ENCODE measurements around the gene FIGN. TPM values are rescaled to one million over a fixed set of nuclear protein-coding genes. Genes with fewer than 3 reads are reported as not detected.

Gene FIGN
- total and polyA plus RNA-seq, 10 of the 15 experiments (the other 5 are each of a cell fraction or from before 2014, with no cell fraction given): under 0.01 to 0.01 TPM; not detected in 8

GRCh38 chr2:163729636-163730273 is 6.1 kb downstream of the FIGN start:
- CTCF ChIA-PET: interaction anchor here (0.7 kb wide), 1 partner anchor 320 kb away, joined by 3 read pairs; no protein-coding TSS in a partner anchor
- Histone ChIP-seq H3K79me2 (ENCODE audit: control insufficient read depth, insufficient read depth, low read length) (no peaks in the 10 kb centered on the region), H3K4me1 (ENCODE audit: control insufficient read depth, insufficient read depth, low read length) (no peaks in the 10 kb centered on the region), H3K27ac (ENCODE audit: control insufficient read depth, insufficient read depth) (no peak overlapping the region), H2AFZ (ENCODE audit: control insufficient read depth, low read depth, low read length) (no peak overlapping the region), H4K20me1 (ENCODE audit: control insufficient read depth, insufficient read depth) (no peaks in the 10 kb centered on the region), H3K9ac (ENCODE audit: control insufficient read depth, insufficient read depth, low read length) (no peak overlapping the region), H3K27me3 (replicated peaks in 1 of 2; ENCODE audit: control insufficient read depth in 2 of 2, insufficient read depth in 2 of 2, low read length in 1 of 2) (no peaks in the 10 kb centered on the region; a peak in 2 of 4 replicates), H3K4me3 (no peak overlapping the region), H3K4me2 (ENCODE audit: control insufficient read depth, insufficient read depth) (no peak overlapping the region), H3K36me3 (ENCODE audit: control insufficient read depth in 2 of 2, insufficient read depth in 2 of 2, low read length in 1 of 2) (no peaks in the 10 kb centered on the region), H3K9me3 (replicated peaks; ENCODE audit: control insufficient read depth, insufficient read depth, low read length) (no peaks in the 10 kb centered on the region)
- ATAC-seq: no peak
- BruUV-seq (replicated peaks): no TSS peak
- TF ChIP-seq CTCF (IDR thresholded peaks at IDR 0.05 in 2 of 3, conservative IDR thresholded peaks at IDR 0.05 in 1 of 3; ENCODE audit: control insufficient read depth in 2 of 3, extremely low read depth in 1 of 3, insufficient read depth in 1 of 3, low read depth in 3 of 3, low read length in 3 of 3): no peak
- no peak for TF ChIP-seq FOXM1 (IDR thresholded peaks at IDR 0.05; ENCODE audit: low read depth, low read length)
- TF ChIP-seq IRF3 (IDR thresholded peaks at IDR 0.05): no peak
- TF ChIP-seq TARDBP (IDR thresholded peaks at IDR 0.05; ENCODE audit: borderline replicate concordance): no peak
- SMC1A ChIA-PET (ENCODE audit: uncharacterized antibody, unreplicated experiment): interaction anchor here (1.1 kb wide), 1 partner anchor 9 kb away, joined by 3 read pairs; no protein-coding TSS in a partner anchor
- FAIRE-seq: no peak
- intact Hi-C loops (cut with micrococcal nuclease; ENCODE audit: unreplicated experiment) (no loop called here), in situ Hi-C loops (cut with MboI) (no loop called here)
- RAD21 ChIA-PET (ENCODE audit: unreplicated experiment): no interaction called here
- 10% methylated on average over 4 of the region's 4 CpGs for WGBS (ENCODE audit: insufficient coverage, insufficient replicate concordance, low lambda C conversion rate, missing lambda C conversion rate)
- DNase-seq (ENCODE audit: low read depth, low spot score): no peak
- POLR2A ChIA-PET: no interaction called here
